HUES48 (cell line): ENCODE results near the gene MED8.
A peak's percentile ranks its signal among the peaks of the same experiment; 100 is the strongest.
"Not testable (repeated sequence)": the region's sequence is repeated elsewhere in the genome, so short reads cannot be mapped to it uniquely, and the experiment has no call there.

Experiments used
- H3K27ac ChIP-seq: one replicate; pipeline ENCODE4 v1.7.0; 2013; ENCODE audit warnings: low read depth, low read length, inconsistent platforms
- H3K27me3 ChIP-seq: 2 replicates; pipeline ENCODE4 v1.6.1; 2013; ENCODE audit warnings: mild to moderate bottlenecking, low read length; ENCODE audit not compliant: control insufficient read depth, insufficient read depth
- H3K36me3 ChIP-seq: 2 replicates; pipeline ENCODE4 v1.6.1; 2013; ENCODE audit warnings: low read length; ENCODE audit not compliant: control insufficient read depth, insufficient read depth
- H3K4me1 ChIP-seq: 2 replicates; pipeline ENCODE4 v1.6.1; 2013; ENCODE audit warnings: mild to moderate bottlenecking, low read length; ENCODE audit not compliant: control insufficient read depth, insufficient read depth
- H3K4me3 ChIP-seq: 2 replicates; pipeline ENCODE4 v1.5.1; 2013; ENCODE audit warnings: mild to moderate bottlenecking, low read depth, low read length
- H3K9ac ChIP-seq: 2 replicates; pipeline ENCODE4 v1.6.1; 2013; ENCODE audit warnings: mild to moderate bottlenecking, low read depth, low read length, moderate library complexity
- H3K9me3 ChIP-seq: 2 replicates; pipeline ENCODE4 v1.6.1; 2013; ENCODE audit warnings: low read length; ENCODE audit not compliant: control insufficient read depth, insufficient read depth

The MED8 gene

GRCh38 chr1:43381612-43382011 is 8.0 kb downstream of the MED8 start:
- no peaks in the 10 kb centered on the region for H3K4me1 ChIP-seq
- H3K36me3 ChIP-seq: peaks cover 44% of the 10 kb centered on the region
- H3K27me3 ChIP-seq: no peaks in the 10 kb centered on the region
- H3K9ac ChIP-seq: no peak overlapping the region
- no peaks in the 10 kb centered on the region for H3K9me3 ChIP-seq
- H3K27ac ChIP-seq: no peak overlapping the region
- H3K4me3 ChIP-seq: no peak overlapping the region

GRCh38 chr1:43379476-43379875 is 10.1 kb downstream of the MED8 start:
- Histone ChIP-seq H3K36me3 (peaks cover 23% of the 10 kb centered on the region), H3K4me3 (no peak overlapping the region), H3K9me3 (no peaks in the 10 kb centered on the region), H3K27ac (no peak overlapping the region), H3K9ac (no peak overlapping the region), H3K4me1 (no peaks in the 10 kb centered on the region), H3K27me3 (no peaks in the 10 kb centered on the region)

GRCh38 chr1:43377831-43378230 is 11.8 kb downstream of the MED8 start:
- H3K4me3 ChIP-seq: no peak overlapping the region
- H3K27me3 ChIP-seq: no peaks in the 10 kb centered on the region
- no peak overlapping the region for H3K9ac ChIP-seq
- H3K9me3 ChIP-seq: no peaks in the 10 kb centered on the region
- no peaks in the 10 kb centered on the region for H3K4me1 ChIP-seq
- H3K36me3 ChIP-seq: 0 out of 2 replicates have a peak, but pooled peaks cover 8% of the 10 kb centered on the region
- H3K27ac ChIP-seq: no peak overlapping the region

GRCh38 chr1:43376723-43377235 is 12.8 kb downstream of the MED8 start:
- Histone ChIP-seq H3K9me3 (no peaks in the 10 kb centered on the region), H3K27ac (no peak overlapping the region), H3K27me3 (no peaks in the 10 kb centered on the region), H3K36me3 (no peaks in the 10 kb centered on the region), H3K9ac (no peak overlapping the region), H3K4me1 (no peaks in the 10 kb centered on the region), H3K4me3 (no peak overlapping the region)

- Histone ChIP-seq H3K36me3 (no peaks in the 10 kb centered on the region), H3K9ac (no peak overlapping the region), H3K27ac (no peak overlapping the region), H3K27me3 (no peaks in the 10 kb centered on the region), H3K4me3 (no peak overlapping the region), H3K4me1 (peaks cover 6% of the 10 kb centered on the region; the same call in 1 of the 2 replicates), H3K9me3 (no peaks in the 10 kb centered on the region)
Measured at GRCh38 chr1:43373066-43373940, 16.3 kb downstream of the MED8 start.

- Histone ChIP-seq H3K27ac (no peak overlapping the region), H3K4me1 (peaks cover 7% of the 10 kb centered on the region; the same call in 1 of the 2 replicates), H3K4me3 (no peak overlapping the region), H3K9ac (no peak overlapping the region), H3K9me3 (no peaks in the 10 kb centered on the region), H3K36me3 (no peaks in the 10 kb centered on the region), H3K27me3 (no peaks in the 10 kb centered on the region)
Measured at GRCh38 chr1:43372172-43372571, 17.4 kb downstream of the MED8 start.

GRCh38 chr1:43370564-43370963 is 19.0 kb downstream of the MED8 start:
- Histone ChIP-seq H3K36me3 (no peaks in the 10 kb centered on the region), H3K4me1 (peaks cover 19% of the 10 kb centered on the region), H3K27ac (no peak overlapping the region), H3K4me3 (no peak overlapping the region), H3K9me3 (no peaks in the 10 kb centered on the region), H3K9ac (no peak overlapping the region), H3K27me3 (no peaks in the 10 kb centered on the region)

- H3K4me3 ChIP-seq, H3K9me3 ChIP-seq, H3K36me3 ChIP-seq, H3K9ac ChIP-seq, H3K27ac ChIP-seq, H3K27me3 ChIP-seq: not testable (repeated sequence)
- peaks cover 20% of the 10 kb centered on the region for H3K4me1 ChIP-seq
Measured at GRCh38 chr1:43369779-43370178, 19.8 kb downstream of the MED8 start.

GRCh38 chr1:43368646-43369020 is 21.0 kb downstream of the MED8 start:
- Histone ChIP-seq H3K9ac (peak overlapping the region; percentile 80), H3K4me1 (peaks cover 20% of the 10 kb centered on the region)

GRCh38 chr1:43367904-43368645 is 21.5 kb downstream of the MED8 start, which contains the start of gene ELOVL1:
Gene ELOVL1, minus strand, starts transcription at chr1:43368011. Its CDS starts 2,402 bp downstream, at chr1:43365609.
- Histone ChIP-seq H3K27ac (peak within 1 kb of the TSS; percentile 94), H3K27me3 (no peaks in the 10 kb centered on the region), H3K4me3 (peak within 1 kb of the TSS; percentile 73), H3K4me1 (peaks cover 20% of the 10 kb centered on the region), H3K9ac (peak within 1 kb of the TSS; percentile 80), H3K36me3 (peaks cover 25% of the 10 kb centered on the region), H3K9me3 (no peaks in the 10 kb centered on the region)

More at GRCh38 chr1:43368646-43369020, 21.0 kb downstream of the MED8 start:
- Histone ChIP-seq H3K27me3 (no peaks in the 10 kb centered on the region), H3K27ac (peak overlapping the region; percentile 94), H3K4me3 (peak overlapping the region; percentile 73), H3K36me3 (peaks cover 19% of the 10 kb centered on the region), H3K9me3 (no peaks in the 10 kb centered on the region)
